ENCODE results near the gene MEDAG.

The MEDAG gene

DNA sequence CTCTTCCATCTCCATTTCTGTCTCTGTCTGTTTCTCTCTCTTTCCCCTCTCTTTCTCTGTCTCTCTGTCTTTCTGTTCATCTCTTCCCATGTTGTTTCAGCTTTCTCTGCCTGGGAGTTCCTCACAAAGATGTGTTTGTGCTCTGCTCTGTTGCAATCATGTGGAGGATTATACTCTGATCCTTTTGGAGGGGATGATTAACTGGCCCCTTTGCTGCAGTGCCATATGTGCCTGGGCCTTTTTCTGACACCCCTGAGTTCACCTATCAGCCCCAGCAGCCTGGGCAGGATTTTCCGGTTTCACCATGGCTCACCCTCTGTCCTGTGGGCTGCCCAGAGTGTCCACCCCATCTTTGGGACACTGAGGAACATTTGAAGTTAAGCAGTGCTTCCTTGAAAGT, 17.3 kb downstream of the MEDAG start:
- TF ChIP-seq REST (IDR thresholded peaks at IDR 0.05; ENCODE audit: insufficient replicate concordance, low read depth) (no peak), POLR2AphosphoS5 (IDR thresholded peaks at IDR 0.05; ENCODE audit: low read depth) (no peak), GABPA (IDR thresholded peaks at IDR 0.05; ENCODE audit: low read depth) (no peak), SPI1 (IDR thresholded peaks at IDR 0.05; ENCODE audit: borderline replicate concordance, low read depth) (no peak), CTCF (IDR thresholded peaks at IDR 0.05; ENCODE audit: insufficient read depth, low read length) (no peak)
- no peak overlapping the region for H3K4me3 ChIP-seq (replicated peaks; ENCODE audit: insufficient read depth, low read length)
- H3K27me3 ChIP-seq (ENCODE audit: insufficient read depth, poor library complexity, severe bottlenecking): peaks cover 5% of the 10 kb centered on the region
- DNase-seq (ENCODE audit: low read depth in 1 of 2, low spot score in 1 of 2): no peak
- no peak overlapping the region for H3K27ac ChIP-seq (replicated peaks)

DNA sequence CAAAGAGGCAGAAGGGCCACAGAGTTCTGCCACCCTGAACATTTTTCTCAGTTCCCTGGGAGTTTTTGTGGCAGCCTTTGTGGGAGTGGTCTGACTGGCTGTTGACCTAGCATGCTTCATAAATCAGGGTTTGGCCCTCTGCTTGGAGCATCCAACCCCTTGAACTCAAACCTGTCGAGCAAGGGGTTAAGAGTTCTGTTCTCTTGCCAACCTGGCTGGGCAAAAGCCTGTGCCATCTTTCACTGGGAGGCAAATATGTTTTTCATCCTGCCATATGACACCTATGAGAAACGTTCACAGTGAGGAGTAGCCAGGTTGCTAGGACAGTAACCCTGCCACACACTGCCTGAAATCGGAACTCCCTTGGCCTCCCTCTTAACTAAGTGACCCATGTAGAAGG, 18.6 kb downstream of the MEDAG start:
- Histone ChIP-seq H3K4me3 (replicated peaks; ENCODE audit: insufficient read depth, low read length) (no peak overlapping the region), H3K27ac (replicated peaks) (no peak overlapping the region), H3K27me3 (ENCODE audit: insufficient read depth, poor library complexity, severe bottlenecking) (peaks cover 5% of the 10 kb centered on the region)
- TF ChIP-seq SPI1 (IDR thresholded peaks at IDR 0.05; ENCODE audit: borderline replicate concordance, low read depth) (no peak), POLR2AphosphoS5 (IDR thresholded peaks at IDR 0.05; ENCODE audit: low read depth) (no peak), REST (IDR thresholded peaks at IDR 0.05; ENCODE audit: insufficient replicate concordance, low read depth) (no peak), CTCF (IDR thresholded peaks at IDR 0.05; ENCODE audit: insufficient read depth, low read length) (no peak), GABPA (IDR thresholded peaks at IDR 0.05; ENCODE audit: low read depth) (no peak)
- no peak for DNase-seq (ENCODE audit: low read depth in 1 of 2, low spot score in 1 of 2)

- no peak for DNase-seq (ENCODE audit: low read depth in 1 of 2, low spot score in 1 of 2)
- Histone ChIP-seq H3K27me3 (ENCODE audit: insufficient read depth, poor library complexity, severe bottlenecking) (peaks cover 5% of the 10 kb centered on the region), H3K4me3 (replicated peaks; ENCODE audit: insufficient read depth, low read length) (no peak overlapping the region), H3K27ac (replicated peaks) (no peak overlapping the region)
- TF ChIP-seq REST (IDR thresholded peaks at IDR 0.05; ENCODE audit: insufficient replicate concordance, low read depth) (no peak), POLR2AphosphoS5 (IDR thresholded peaks at IDR 0.05; ENCODE audit: low read depth) (no peak), CTCF (IDR thresholded peaks at IDR 0.05; ENCODE audit: insufficient read depth, low read length) (no peak), GABPA (IDR thresholded peaks at IDR 0.05; ENCODE audit: low read depth) (no peak), SPI1 (IDR thresholded peaks at IDR 0.05; ENCODE audit: borderline replicate concordance, low read depth) (no peak)
Measured at GRCh38 chr13:30925429-30925828, 19.4 kb downstream of the MEDAG start.

Data from HL-60 (cell line).